GM12875 (cell line): Measurements from ENCODE around the gene ZNF175.
A peak's percentile ranks its signal among the peaks of the same experiment; 100 is the strongest.

Experiments used
- H3K4me3 ChIP-seq: one replicate; pipeline ENCODE4 v1.5.1; 2011; ENCODE audit warnings: low read depth, low read length, control low read depth
- TF ChIP-seq, protein P1 (sequence below): IDR thresholded peaks from 2 replicates; pipeline ENCODE4 v1.5.1; 2011; ENCODE audit warnings: low read depth, mild to moderate bottlenecking, control low read depth, inconsistent platforms, low read length, moderate library complexity, borderline replicate concordance; ENCODE audit not compliant: insufficient read depth

The ZNF175 gene

GRCh38 chr19:51546107-51546649 lies 24.9 kb upstream of the ZNF175 start:
- TF ChIP-seq, protein P1, sequence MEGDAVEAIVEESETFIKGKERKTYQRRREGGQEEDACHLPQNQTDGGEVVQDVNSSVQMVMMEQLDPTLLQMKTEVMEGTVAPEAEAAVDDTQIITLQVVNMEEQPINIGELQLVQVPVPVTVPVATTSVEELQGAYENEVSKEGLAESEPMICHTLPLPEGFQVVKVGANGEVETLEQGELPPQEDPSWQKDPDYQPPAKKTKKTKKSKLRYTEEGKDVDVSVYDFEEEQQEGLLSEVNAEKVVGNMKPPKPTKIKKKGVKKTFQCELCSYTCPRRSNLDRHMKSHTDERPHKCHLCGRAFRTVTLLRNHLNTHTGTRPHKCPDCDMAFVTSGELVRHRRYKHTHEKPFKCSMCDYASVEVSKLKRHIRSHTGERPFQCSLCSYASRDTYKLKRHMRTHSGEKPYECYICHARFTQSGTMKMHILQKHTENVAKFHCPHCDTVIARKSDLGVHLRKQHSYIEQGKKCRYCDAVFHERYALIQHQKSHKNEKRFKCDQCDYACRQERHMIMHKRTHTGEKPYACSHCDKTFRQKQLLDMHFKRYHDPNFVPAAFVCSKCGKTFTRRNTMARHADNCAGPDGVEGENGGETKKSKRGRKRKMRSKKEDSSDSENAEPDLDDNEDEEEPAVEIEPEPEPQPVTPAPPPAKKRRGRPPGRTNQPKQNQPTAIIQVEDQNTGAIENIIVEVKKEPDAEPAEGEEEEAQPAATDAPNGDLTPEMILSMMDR, result no peak
- no peak overlapping the region for H3K4me3 ChIP-seq

- TF ChIP-seq, protein P1, result no peak
- H3K4me3 ChIP-seq, result no peak overlapping the region
Observed at GRCh38 chr19:51546650-51547396, 24.3 kb upstream of the ZNF175 start.

GRCh38 chr19:51547397-51548212 lies 23.5 kb upstream of the ZNF175 start:
- no peak overlapping the region for H3K4me3 ChIP-seq

GRCh38 chr19:51548213-51548651 lies 22.9 kb upstream of the ZNF175 start:
- TF ChIP-seq, protein P1, result no peak
- no peak overlapping the region for H3K4me3 ChIP-seq

More at GRCh38 chr19:51547397-51548212, 23.5 kb upstream of the ZNF175 start:
- TF ChIP-seq, protein P1, result no peak

- TF ChIP-seq, protein P1, result no peak
- H3K4me3 ChIP-seq, result peak overlapping the region; percentile 26
Observed at GRCh38 chr19:51548891-51549305, 22.2 kb upstream of the ZNF175 start.

DNA sequence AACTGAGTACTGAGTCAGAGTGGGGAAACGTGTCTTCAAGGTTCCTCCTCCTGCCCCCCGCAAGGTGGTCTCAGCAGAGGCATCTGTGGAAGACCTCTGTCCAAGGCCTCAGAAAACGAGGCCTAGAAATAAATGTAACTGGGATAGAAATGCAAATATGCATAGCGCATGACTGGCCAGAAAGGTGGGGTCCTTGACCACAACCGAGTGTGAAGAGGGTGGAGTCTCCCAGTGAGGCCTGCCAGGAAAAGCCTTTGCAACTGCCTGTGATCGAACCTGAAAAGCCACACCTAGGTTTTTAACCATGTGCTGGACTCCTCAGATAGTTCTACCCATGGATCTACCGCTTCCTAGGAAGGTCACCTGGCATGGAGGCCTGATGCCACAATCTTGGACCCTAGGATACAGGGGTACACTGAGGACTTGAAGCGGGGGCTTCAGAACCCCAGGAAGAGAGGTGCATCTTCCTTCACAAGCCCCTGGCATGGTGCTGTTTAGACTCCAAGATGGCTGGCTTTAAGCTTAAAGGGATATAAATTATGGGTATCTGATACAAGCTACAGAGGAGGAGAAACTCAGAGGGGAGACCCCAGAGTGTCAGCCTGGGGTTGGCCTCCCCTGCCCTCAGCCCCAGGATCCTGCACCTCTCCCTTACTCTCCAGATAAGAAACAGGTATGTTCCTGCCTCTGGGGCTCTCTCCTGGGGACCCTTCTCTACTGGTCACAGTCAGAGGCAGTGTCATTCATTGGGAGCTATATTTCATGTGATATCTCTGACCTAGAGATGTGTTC lies 21.4 kb upstream of the ZNF175 start:
- TF ChIP-seq, protein P1, result no peak
- peak overlapping the region; percentile 52 for H3K4me3 ChIP-seq
